H1 (cell line): ENCODE measurements around the gene RHBDF2. TPM values are rescaled to one million over a fixed set of nuclear protein-coding genes. Genes with fewer than 3 reads are reported as not detected.

Experiments used
- CTCF ChIA-PET: fragments of 300-600 bp; sonication (Branson Sonifier 250); formaldehyde crosslinking; loops from one replicate; lab custom pipeline; 2021; ENCODE audit not compliant: partially characterized antibody; lab: Charles Lee
- POLR2A ChIA-PET: fragments of 300-600 bp; sonication (Branson Sonifier 250); formaldehyde crosslinking; loops from one replicate; lab custom pipeline; 2021; ENCODE audit warnings: inconsistent platforms; ENCODE audit not compliant: partially characterized antibody; lab: Charles Lee
- DNase-seq, 2 experiments: peaks; one replicate each; pipeline versions ENCODE4 v3.0.0 to v3.0.0-alpha.2; 2010 to 2022; ENCODE audit warnings: low spot score in 2 of 2, low read depth in 1 of 2, mixed read lengths in 1 of 2
- FAIRE-seq: peaks from 2 replicates; lab custom pipeline; 2011; peaks lifted over from hg19 to GRCh38; lab: Jason Lieb, UNC
- H2AFZ ChIP-seq: 2 replicates; pipeline ENCODE4 v1.8.1; 2012; ENCODE audit warnings: low read length, inconsistent platforms
- H2AK5ac ChIP-seq: 2 replicates; pipeline ENCODE4 v1.6.1; 2013; ENCODE audit warnings: low read depth, low read length
- H2BK120ac ChIP-seq: replicated peaks from 2 replicates; pipeline ENCODE3; 2013; ENCODE audit warnings: low read depth, low read length, inconsistent platforms
- H2BK12ac ChIP-seq: 2 replicates; pipeline ENCODE4 v1.6.1; 2013; ENCODE audit warnings: low read depth, low read length
- H2BK15ac ChIP-seq: 2 replicates; pipeline ENCODE4 v1.6.1; 2013; ENCODE audit warnings: low read length
- H2BK20ac ChIP-seq: 2 replicates; pipeline ENCODE4 v1.6.1; 2013; ENCODE audit warnings: low read length
- H2BK5ac ChIP-seq: 2 replicates; pipeline ENCODE4 v1.6.1; 2013; ENCODE audit warnings: low read depth, low read length
- H3K14ac ChIP-seq: 2 replicates; pipeline ENCODE4 v1.6.1; 2013; ENCODE audit warnings: inconsistent platforms; ENCODE audit not compliant: insufficient read length
- H3K18ac ChIP-seq: 2 replicates; pipeline ENCODE4 v1.6.1; 2013; ENCODE audit warnings: low read length; ENCODE audit errors: extremely low read depth
- H3K23ac ChIP-seq: 2 replicates; pipeline ENCODE4 v1.6.1; 2013; ENCODE audit warnings: inconsistent platforms; ENCODE audit not compliant: insufficient read length
- H3K23me2 ChIP-seq: 2 replicates; pipeline ENCODE4 v1.6.1; 2013; ENCODE audit warnings: low read depth, low read length
- H3K27ac ChIP-seq: 2 replicates; pipeline ENCODE4 v1.6.1; 2011; ENCODE audit warnings: low read depth, low read length, inconsistent platforms
- H3K27me3 ChIP-seq, 4 experiments: replicated peaks in 1 of 4; 1 replicate in 1 of 4; 2 replicates in 3 of 4; pipeline versions ENCODE4 v1.6.1 to v1.8.1; 2011 to 2013; ENCODE audit warnings: low read length in 3 of 4, mild to moderate bottlenecking in 3 of 4, inconsistent platforms in 2 of 4, mixed read lengths in 2 of 4, moderate library complexity in 1 of 4; ENCODE audit not compliant: control insufficient read depth in 3 of 4, insufficient read depth in 3 of 4; ENCODE audit errors: extremely low read depth in 1 of 4
- H3K36me3 ChIP-seq, 4 experiments: 2 replicates each; pipeline versions ENCODE4 v1.6.1 to v1.8.1; 2011 to 2013; ENCODE audit warnings: mild to moderate bottlenecking in 4 of 4, low read length in 3 of 4, moderate library complexity in 2 of 4, control low read depth in 1 of 4, inconsistent platforms in 1 of 4; ENCODE audit not compliant: insufficient read depth in 4 of 4, control insufficient read depth in 2 of 4
- H3K4ac ChIP-seq: replicated peaks from 2 replicates; pipeline ENCODE3; 2013; ENCODE audit warnings: low read length, low read depth, mixed read lengths, inconsistent platforms; ENCODE audit not compliant: insufficient read length
- H3K4me1 ChIP-seq, 4 experiments: replicated peaks in 1 of 4; 1 replicate in 1 of 4; 2 replicates in 3 of 4; pipeline versions ENCODE4 v1.6.1 to v1.8.1; 2011 to 2013; ENCODE audit warnings: low read length in 3 of 4, inconsistent platforms in 2 of 4, mixed read lengths in 1 of 4; ENCODE audit not compliant: insufficient read depth in 4 of 4, control insufficient read depth in 3 of 4
- H3K4me2 ChIP-seq, 2 experiments: 2 replicates each; pipeline versions ENCODE4 v1.6.1 to v1.8.1; 2011 to 2013; ENCODE audit warnings: low read depth in 2 of 2, low read length in 2 of 2, control low read depth in 1 of 2, inconsistent platforms in 1 of 2, mild to moderate bottlenecking in 1 of 2; ENCODE audit not compliant: insufficient read depth in 1 of 2
- H3K4me3 ChIP-seq, 4 experiments: fragments of 200-600, 300-600 bp in 1 of 4; sonication (generic), shearing (Covaris generic), sonication (Bioruptor Twin) in 1 of 4; 2 replicates each; pipeline versions ENCODE4 v1.5.1 to v1.8.1; 2011 to 2016; ENCODE audit warnings: low read length in 4 of 4, low read depth in 3 of 4, control low read depth in 2 of 4, inconsistent platforms in 2 of 4, mild to moderate bottlenecking in 2 of 4, mixed read lengths in 1 of 4, moderate library complexity in 1 of 4; ENCODE audit not compliant: insufficient read depth in 2 of 4; ENCODE audit errors: extremely low read depth in 1 of 4
- H3K56ac ChIP-seq: replicated peaks from 2 replicates; pipeline ENCODE3; 2013; ENCODE audit warnings: low read depth, mild to moderate bottlenecking, mixed read lengths, low read length, inconsistent platforms; ENCODE audit not compliant: insufficient read length
- H3K79me1 ChIP-seq: 2 replicates; pipeline ENCODE4 v1.6.1; 2013; ENCODE audit warnings: low read depth, low read length, control low read depth
- H3K79me2 ChIP-seq, 2 experiments: 2 replicates each; pipeline versions ENCODE4 v1.6.1 to v1.8.1; 2012 to 2013; ENCODE audit warnings: low read length in 2 of 2, mild to moderate bottlenecking in 2 of 2, inconsistent platforms in 1 of 2; ENCODE audit not compliant: insufficient read depth in 2 of 2, control insufficient read depth in 1 of 2
- H3K9ac ChIP-seq, 4 experiments: replicated peaks in 1 of 4; 1 replicate in 1 of 4; 2 replicates in 3 of 4; pipeline versions ENCODE4 v1.6.1 to v1.8.1; 2011 to 2013; ENCODE audit warnings: low read depth in 3 of 4, low read length in 3 of 4, control low read depth in 2 of 4, mild to moderate bottlenecking in 2 of 4, moderate library complexity in 2 of 4, inconsistent platforms in 1 of 4; ENCODE audit errors: extremely low read depth in 1 of 4
- H3K9me3 ChIP-seq, 2 experiments: 2 replicates each; pipeline versions ENCODE4 v1.6.1 to v1.8.1; 2012 to 2013; ENCODE audit warnings: mild to moderate bottlenecking in 2 of 2, moderate library complexity in 2 of 2, control low read depth in 1 of 2, inconsistent platforms in 1 of 2, low read depth in 1 of 2, low read length in 1 of 2, mixed read lengths in 1 of 2; ENCODE audit not compliant: insufficient read depth in 2 of 2
- H4K20me1 ChIP-seq, 2 experiments: replicated peaks in 1 of 2; 2 replicates each; pipeline versions ENCODE3 to v1.8.1; 2011 to 2013; ENCODE audit warnings: inconsistent platforms in 2 of 2, low read length in 2 of 2, mild to moderate bottlenecking in 1 of 2; ENCODE audit not compliant: insufficient read depth in 2 of 2, control insufficient read depth in 1 of 2
- H4K5ac ChIP-seq: 2 replicates; pipeline ENCODE4 v1.6.1; 2013; ENCODE audit warnings: low read length, low read depth, mixed read lengths, inconsistent platforms; ENCODE audit not compliant: insufficient read length
- H4K8ac ChIP-seq: 2 replicates; pipeline ENCODE4 v1.8.0; 2013; ENCODE audit warnings: mild to moderate bottlenecking, moderate library complexity, low read length, inconsistent platforms; ENCODE audit not compliant: insufficient read depth; ENCODE audit errors: extremely low read depth
- H4K91ac ChIP-seq: replicated peaks from 2 replicates; pipeline ENCODE3; 2013; ENCODE audit warnings: low read length, mixed read lengths, inconsistent platforms; ENCODE audit not compliant: insufficient read length
- CHD2 ChIP-seq: IDR thresholded peaks from 2 replicates; pipeline ENCODE4 v1.6.1; 2012; ENCODE audit warnings: low read length, improper control_type of control experiment
- EP300 ChIP-seq, 2 experiments: IDR thresholded peaks; 1 replicate in 1 of 2; 2 replicates in 1 of 2; pipeline ENCODE4 v1.6.1; 2011 to 2012; ENCODE audit warnings: low read depth in 2 of 2, low read length in 2 of 2, mild to moderate bottlenecking in 2 of 2, borderline replicate concordance in 1 of 2, inconsistent platforms in 1 of 2, moderate library complexity in 1 of 2
- GTF2F1 ChIP-seq: IDR thresholded peaks from 2 replicates; pipeline ENCODE4 v1.6.1; 2012; ENCODE audit warnings: low read depth, low read length, improper control_type of control experiment, borderline replicate concordance
- NRF1 ChIP-seq: IDR thresholded peaks from 2 replicates; pipeline ENCODE4 v1.6.1; 2011; ENCODE audit warnings: mild to moderate bottlenecking, low read depth, low read length, improper control_type of control experiment
- POU5F1 ChIP-seq: IDR thresholded peaks from 2 replicates; pipeline ENCODE4 v1.6.1; 2011; ENCODE audit warnings: low read depth, mild to moderate bottlenecking, low read length, moderate library complexity
- WGBS, 2 experiments: shearing (Covaris generic) in 1 of 2; methylation state at CpG; one replicate each; pipeline versions ENCODE4 v1.1.6 to v1.1.7; 2013 to 2015; ENCODE audit warnings: low lambda C conversion rate in 2 of 2, mixed read lengths in 2 of 2, inconsistent platforms in 1 of 2, low coverage in 1 of 2, missing lambda C conversion rate in 1 of 2; ENCODE audit not compliant: insufficient replicate concordance in 2 of 2, insufficient coverage in 1 of 2, insufficient read length in 1 of 2; ENCODE audit errors: extremely low coverage in 1 of 2, missing lambda C conversion rate in 1 of 2; 5-methylcytosine and 5-hydroxymethylcytosine counted together
- polyA plus RNA-seq, 7 experiments: library from polyadenylated mRNA; depleted of rRNA in 3 of 7; stranded (reverse) in 5 of 7; unstranded in 2 of 7; fragments of >200 nt in 5 of 7; fragments of 200-250 nt in 2 of 7; gene quantifications; 1 replicate in 5 of 7; 2 replicates in 1 of 7; 4 replicates in 1 of 7; pipeline versions ENCODE4 v1.2.1 to v1.2.3, GENCODE V29; 2011 to 2013; ENCODE audit warnings: missing spikeins in 2 of 7, mixed read lengths in 2 of 7
- total RNA-seq: library from RNA; stranded (reverse); fragmentation: NEBNext Ultra II Directional; extraction: Animal tissue kit (Norgen Biotek cat#: 25700); gene quantifications from 2 replicates; pipeline ENCODE4 v1.2.1, GENCODE V29; 2021

RHBDF2 gene
- total and polyA plus RNA-seq, 2 of the 8 experiments (the other 6 are each of a cell fraction or from before 2014, with no cell fraction given): 21.2 to 25.9 TPM

DNA sequence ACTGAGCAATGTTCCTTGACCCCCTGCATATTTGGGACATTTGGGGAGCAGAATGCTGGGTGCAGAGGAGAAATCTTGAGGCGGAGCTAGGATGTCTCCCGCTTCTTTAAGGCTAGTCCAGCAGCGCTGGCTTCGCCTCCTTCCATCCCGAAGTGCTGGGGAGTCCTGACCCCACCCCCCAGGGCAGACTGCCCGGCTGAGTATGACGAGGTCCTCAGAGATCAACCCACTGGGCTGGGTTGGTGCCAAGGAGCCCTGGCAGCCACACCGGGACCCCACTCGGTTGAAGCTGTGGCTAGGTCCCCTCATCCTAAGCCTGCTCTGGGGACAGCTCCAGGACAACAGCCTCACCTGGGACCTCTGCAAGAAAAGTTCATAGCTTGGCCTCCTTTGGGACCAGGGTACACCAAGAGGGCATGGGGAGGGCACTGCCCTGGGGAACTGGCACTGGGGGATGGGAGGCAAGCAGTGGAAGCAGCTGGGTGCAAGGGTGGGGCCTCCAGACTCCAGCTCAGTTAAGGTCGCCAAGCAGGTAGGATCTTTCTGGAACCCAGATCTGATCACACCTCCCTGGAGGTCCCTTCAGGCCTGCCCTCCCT lies 11.0 kb downstream of the RHBDF2 start:
- no peak overlapping the region for H2BK20ac ChIP-seq
- DNase-seq (no peak), FAIRE-seq (no peak)
- H2BK120ac ChIP-seq: no peak overlapping the region
- H3K23me2 ChIP-seq: no peaks in the 10 kb centered on the region
- H3K36me3 ChIP-seq: no peaks in the 10 kb centered on the region
- H3K23ac ChIP-seq: no peak overlapping the region
- no peak overlapping the region for H2BK5ac ChIP-seq
- TF ChIP-seq POU5F1 (no peak), NRF1 (no peak), CHD2 (no peak), GTF2F1 (no peak), EP300 (IDR thresholded peaks at IDR 0.05; ENCODE audit: borderline replicate concordance in 1 of 2, low read depth in 2 of 2, low read length in 2 of 2) (no peak)
- no peak overlapping the region for H2BK12ac ChIP-seq
- H4K20me1 ChIP-seq: peaks cover 6 to 8% of the 10 kb centered on the region in 2 experiments
- 86% methylated on average over 10 of the region's 10 CpGs; no CpG with 5 or more reads in 1 of the 2 experiments for WGBS, 2 experiments
- no peak overlapping the region for H3K4me3 ChIP-seq
- H2AK5ac ChIP-seq: no peak overlapping the region
- H3K4me2 ChIP-seq: no peak overlapping the region
- no peaks in the 10 kb centered on the region for H3K9me3 ChIP-seq
- H2AFZ ChIP-seq: no peak overlapping the region
- H3K14ac ChIP-seq: no peak overlapping the region
- H3K27me3 ChIP-seq: no peaks in the 10 kb centered on the region
- ChIA-PET CTCF (interaction anchor here (0.6 to 5.9 kb wide), 13 partner anchors 12 to 307 kb away, joined by 3 to 36 read pairs (median 4); partner anchors contain the start of gene AANAT), POLR2A (interaction anchor here (1.3 to 1.4 kb wide), 2 partner anchors 12 to 15 kb away, joined by 3 to 4 read pairs; no protein-coding TSS in a partner anchor)
- H3K9ac ChIP-seq: no peak overlapping the region
- no peak overlapping the region for H4K91ac ChIP-seq
- H2BK15ac ChIP-seq: 0 out of 2 replicates have a peak overlapping the region, but pooled peaks have one; percentile 3
- no peak overlapping the region for H3K4ac ChIP-seq
- no peak overlapping the region for H4K5ac ChIP-seq
- H3K18ac ChIP-seq: no peak overlapping the region
- H4K8ac ChIP-seq: no peak overlapping the region
- no peak overlapping the region for H3K27ac ChIP-seq
- H3K4me1 ChIP-seq: peaks cover 5 to 17% (median 10%) of the 10 kb centered on the region in 4 experiments
- H3K79me2 ChIP-seq: no peaks in the 10 kb centered on the region
- no peak overlapping the region for H3K56ac ChIP-seq
- no peaks in the 10 kb centered on the region for H3K79me1 ChIP-seq
